Measurements from ENCODE around the gene PAQR6.

The PAQR6 gene

DNA sequence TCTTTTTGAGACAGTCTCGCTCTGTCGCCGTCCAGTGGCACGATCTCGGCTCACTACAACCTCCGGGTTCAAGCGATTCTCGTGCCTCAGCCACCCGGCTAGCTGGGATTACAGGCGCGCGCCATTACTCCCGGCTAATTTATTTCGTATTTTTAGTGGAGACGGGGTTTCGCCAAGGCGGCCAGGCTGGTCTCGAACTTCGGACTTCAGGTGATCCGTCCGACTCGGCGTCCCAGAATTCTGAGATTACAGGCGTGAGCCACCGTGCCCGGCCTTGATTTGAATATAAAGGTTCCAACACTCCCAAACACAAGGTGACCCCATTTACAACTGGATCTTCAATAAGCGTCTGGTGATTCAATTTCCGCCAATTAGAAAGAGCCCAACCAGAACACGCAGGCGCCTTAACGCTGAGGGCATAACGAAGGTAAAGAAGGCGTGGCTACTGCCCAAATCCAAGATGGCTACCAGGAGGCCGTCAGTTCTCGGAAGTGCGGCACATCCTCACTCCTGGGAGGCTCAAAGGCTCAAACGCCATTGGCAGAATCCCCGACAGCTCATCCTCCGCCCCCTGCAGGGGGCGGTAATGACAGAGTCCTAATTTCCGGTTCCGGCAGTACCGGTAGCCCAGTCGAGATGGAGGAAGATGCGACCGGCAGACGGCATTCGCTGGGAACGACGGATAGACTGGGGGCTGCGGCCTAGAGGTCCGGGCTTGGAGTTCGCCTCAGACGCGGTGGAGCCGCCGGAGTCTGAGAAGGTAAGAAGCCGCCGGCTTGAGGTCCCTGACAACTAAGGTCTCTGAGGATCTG is 54.2 kb downstream of the PAQR6 start, which contains the start of gene SLC25A44:
SLC25A44 (plus strand) TSS at position 617 of the 812 bp plus-strand sequence. CDS start 5,744 bp downstream, outside the sequence.
- DNase-seq = peak; percentile 96
